ENCODE measurements around the gene COLEC12. TPM values are rescaled to one million over a fixed set of nuclear protein-coding genes. Genes with fewer than 3 reads are reported as not detected.

The COLEC12 gene
- total RNA-seq, 2 donors from 2014 or later: 1.9 to 4.7 TPM

DNA sequence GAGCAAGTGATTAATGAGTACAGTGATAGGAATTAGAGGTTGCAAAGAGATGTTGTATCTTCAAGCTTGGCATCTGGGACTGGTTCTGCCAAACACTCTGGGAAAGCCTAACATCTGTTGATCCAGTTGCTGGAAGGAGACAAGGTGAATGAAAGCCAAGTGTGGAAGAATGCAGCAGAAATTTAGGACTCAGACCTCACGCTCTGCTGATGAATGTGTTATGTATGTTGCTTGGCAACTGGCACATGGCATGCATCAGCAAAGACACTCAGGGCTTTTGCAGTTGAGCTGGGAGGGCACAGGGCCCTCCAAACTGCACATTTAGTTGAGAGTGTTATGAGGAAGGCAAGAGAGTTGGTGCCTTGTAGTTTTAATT is 105.5 kb downstream of the COLEC12 start:
- H3K36me3 ChIP-seq: no peaks in the 10 kb centered on the region
- H3K9me3 ChIP-seq: no peaks in the 10 kb centered on the region
- no peak overlapping the region for H3K27ac ChIP-seq
- no peaks in the 10 kb centered on the region for H3K4me1 ChIP-seq
- H3K27me3 ChIP-seq: no peaks in the 10 kb centered on the region
- intact Hi-C loops (cut with DNase I): no loop called here
- no peak for DNase-seq
- TF ChIP-seq, protein P1, sequence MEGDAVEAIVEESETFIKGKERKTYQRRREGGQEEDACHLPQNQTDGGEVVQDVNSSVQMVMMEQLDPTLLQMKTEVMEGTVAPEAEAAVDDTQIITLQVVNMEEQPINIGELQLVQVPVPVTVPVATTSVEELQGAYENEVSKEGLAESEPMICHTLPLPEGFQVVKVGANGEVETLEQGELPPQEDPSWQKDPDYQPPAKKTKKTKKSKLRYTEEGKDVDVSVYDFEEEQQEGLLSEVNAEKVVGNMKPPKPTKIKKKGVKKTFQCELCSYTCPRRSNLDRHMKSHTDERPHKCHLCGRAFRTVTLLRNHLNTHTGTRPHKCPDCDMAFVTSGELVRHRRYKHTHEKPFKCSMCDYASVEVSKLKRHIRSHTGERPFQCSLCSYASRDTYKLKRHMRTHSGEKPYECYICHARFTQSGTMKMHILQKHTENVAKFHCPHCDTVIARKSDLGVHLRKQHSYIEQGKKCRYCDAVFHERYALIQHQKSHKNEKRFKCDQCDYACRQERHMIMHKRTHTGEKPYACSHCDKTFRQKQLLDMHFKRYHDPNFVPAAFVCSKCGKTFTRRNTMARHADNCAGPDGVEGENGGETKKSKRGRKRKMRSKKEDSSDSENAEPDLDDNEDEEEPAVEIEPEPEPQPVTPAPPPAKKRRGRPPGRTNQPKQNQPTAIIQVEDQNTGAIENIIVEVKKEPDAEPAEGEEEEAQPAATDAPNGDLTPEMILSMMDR (IDR thresholded peaks at IDR 0.05): no peak
- no peak overlapping the region for H3K4me3 ChIP-seq
- H3K9ac ChIP-seq (ENCODE audit: low read depth in 2 of 2, low read length in 2 of 2): no peak overlapping the region

DNA sequence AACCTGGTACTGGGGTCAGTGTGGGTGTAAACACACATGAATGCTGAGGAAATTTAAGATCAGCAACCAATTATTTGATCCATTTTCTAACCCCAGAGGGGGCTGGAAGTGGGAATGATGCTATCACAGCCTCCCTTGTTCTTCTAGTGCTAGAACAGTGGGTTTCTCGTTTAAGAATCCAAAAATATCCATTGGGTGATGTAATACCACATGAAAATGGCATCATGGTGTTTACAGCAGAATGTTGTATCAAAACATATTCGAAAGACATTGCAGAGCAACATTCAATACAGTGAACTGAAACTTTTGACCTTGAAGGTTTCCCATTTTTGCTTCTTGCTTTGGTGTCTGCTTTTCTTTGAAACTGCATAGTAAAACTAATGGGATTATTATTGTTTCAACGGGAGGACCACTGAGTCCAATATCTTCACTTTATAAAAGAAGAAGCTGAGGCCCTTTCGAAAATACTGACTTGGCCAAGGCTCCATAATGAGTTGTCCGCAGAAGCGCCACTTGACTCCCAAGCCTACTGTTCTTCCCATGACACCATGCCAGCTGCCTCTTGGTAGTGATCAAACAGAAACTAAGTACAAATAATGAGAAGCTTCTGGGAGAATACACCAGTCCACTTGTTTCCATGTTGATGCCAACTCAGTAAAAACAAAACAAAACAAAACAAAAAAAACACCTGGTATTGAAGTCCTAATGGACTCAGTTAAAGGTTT is 106.1 kb downstream of the COLEC12 start:
- H3K36me3 ChIP-seq: no peaks in the 10 kb centered on the region
- no peaks in the 10 kb centered on the region for H3K9me3 ChIP-seq
- H3K9ac ChIP-seq (ENCODE audit: low read depth in 2 of 2, low read length in 2 of 2): no peak overlapping the region
- H3K27ac ChIP-seq: no peak overlapping the region
- intact Hi-C loops (cut with DNase I): no loop called here
- no peaks in the 10 kb centered on the region for H3K27me3 ChIP-seq
- no peaks in the 10 kb centered on the region for H3K4me1 ChIP-seq
- DNase-seq: no peak
- no peak overlapping the region for H3K4me3 ChIP-seq
- TF ChIP-seq, protein P1 (IDR thresholded peaks at IDR 0.05): no peak

DNA sequence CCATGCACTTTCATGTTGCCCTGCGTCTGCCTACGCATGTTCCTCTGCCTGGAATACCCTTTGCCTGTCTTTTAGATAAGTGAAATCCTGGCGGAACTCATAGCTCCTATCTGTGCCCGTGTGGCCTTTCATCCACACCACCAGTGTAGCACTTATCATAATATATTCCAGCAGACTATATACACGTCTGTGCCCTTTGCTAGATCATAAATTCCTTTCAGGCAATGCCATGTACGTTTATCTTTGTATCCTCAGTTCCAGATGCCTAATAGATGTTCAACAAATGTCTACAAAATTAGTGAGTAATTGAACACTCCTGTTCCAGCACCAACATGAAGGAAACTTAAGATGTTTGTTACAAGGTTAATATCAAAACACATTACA is 106.9 kb downstream of the COLEC12 start:
- no peaks in the 10 kb centered on the region for H3K4me1 ChIP-seq
- H3K9me3 ChIP-seq: no peaks in the 10 kb centered on the region
- no peaks in the 10 kb centered on the region for H3K36me3 ChIP-seq
- H3K27me3 ChIP-seq: no peaks in the 10 kb centered on the region
- no peak for DNase-seq
- TF ChIP-seq, protein P1 (IDR thresholded peaks at IDR 0.05): no peak
- intact Hi-C loops (cut with DNase I): no loop called here
- no peak overlapping the region for H3K27ac ChIP-seq
- no peak overlapping the region for H3K9ac ChIP-seq (ENCODE audit: low read depth in 2 of 2, low read length in 2 of 2)
- H3K4me3 ChIP-seq: no peak overlapping the region

DNA sequence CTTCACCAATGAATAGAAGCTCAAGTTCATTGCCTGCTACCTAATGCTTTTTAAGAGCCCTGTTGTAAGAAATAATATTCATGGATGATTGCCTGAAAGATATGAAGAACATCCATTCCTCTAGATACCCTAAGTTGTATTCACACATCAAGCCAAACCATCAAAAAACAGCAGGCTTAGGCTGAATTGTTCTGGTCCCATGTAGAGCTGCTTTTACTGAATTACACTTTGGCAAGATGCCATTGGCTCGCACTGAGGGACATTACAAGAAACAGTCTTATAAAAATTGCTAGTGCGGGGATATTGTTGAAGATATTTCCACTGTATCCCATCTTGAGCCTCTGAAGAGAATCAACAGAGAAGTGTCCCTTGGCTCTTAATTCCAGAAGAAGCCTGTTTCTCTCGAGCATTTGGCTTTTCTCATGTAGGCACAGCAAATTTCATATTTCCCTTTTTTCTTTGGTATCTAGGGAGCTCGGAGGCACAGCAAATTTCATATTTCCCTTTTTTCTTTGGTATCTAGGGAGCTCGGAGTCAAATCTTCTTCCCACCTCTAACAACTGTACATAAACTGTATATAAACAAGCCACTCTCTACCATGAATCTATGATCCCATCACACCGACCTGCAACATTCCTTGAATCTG is 107.5 kb downstream of the COLEC12 start:
- Histone ChIP-seq H3K9me3 (no peaks in the 10 kb centered on the region), H3K27me3 (no peaks in the 10 kb centered on the region), H3K4me1 (no peaks in the 10 kb centered on the region), H3K36me3 (no peaks in the 10 kb centered on the region), H3K4me3 (no peak overlapping the region), H3K9ac (ENCODE audit: low read depth in 2 of 2, low read length in 2 of 2) (no peak overlapping the region), H3K27ac (no peak overlapping the region)
- no peak for DNase-seq
- TF ChIP-seq, protein P1 (IDR thresholded peaks at IDR 0.05): no peak
- intact Hi-C loops (cut with DNase I): no loop called here

DNA sequence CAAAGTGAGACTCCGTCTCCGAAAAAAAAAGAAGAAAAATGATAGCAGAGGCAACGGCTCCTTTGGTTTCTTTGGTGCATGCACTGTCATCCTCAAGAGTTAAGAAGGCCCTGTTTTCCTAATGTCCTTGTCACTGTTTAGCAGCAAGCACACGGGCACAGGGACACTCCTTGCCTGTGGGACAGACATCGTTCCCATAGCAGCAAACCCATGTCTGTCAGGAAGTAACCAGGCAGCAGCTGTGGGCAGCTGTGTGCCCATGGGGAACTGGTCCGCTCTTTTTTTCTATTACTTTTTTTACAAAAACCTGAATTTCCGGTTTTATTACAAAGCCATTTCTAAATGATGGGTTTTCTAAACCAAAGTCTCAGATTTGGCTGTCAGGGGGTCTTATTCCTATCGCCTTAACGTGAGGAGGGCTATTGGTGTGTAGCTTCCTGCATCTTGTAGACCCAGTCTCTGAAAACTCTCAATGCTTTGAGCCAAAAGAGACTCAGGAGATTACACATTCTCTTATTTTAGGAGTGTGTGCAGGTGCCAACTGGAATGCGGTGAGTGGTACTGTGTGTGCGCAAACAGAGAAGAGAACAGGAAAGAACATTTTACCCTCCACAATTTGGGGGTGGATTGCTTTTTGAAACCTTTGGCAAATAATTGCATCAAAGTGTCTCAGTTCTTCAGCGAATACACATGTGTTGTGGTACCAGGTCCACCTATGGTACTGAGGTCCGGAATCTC is 109.6 kb downstream of the COLEC12 start:
- H3K36me3 ChIP-seq: no peaks in the 10 kb centered on the region

More for the DNA sequence above, 109.6 kb downstream of the COLEC12 start:
- Histone ChIP-seq H3K9me3 (no peaks in the 10 kb centered on the region), H3K9ac (ENCODE audit: low read depth in 2 of 2, low read length in 2 of 2) (no peak overlapping the region), H3K27ac (no peak overlapping the region), H3K27me3 (no peaks in the 10 kb centered on the region), H3K4me3 (no peak overlapping the region), H3K4me1 (no peaks in the 10 kb centered on the region)
- DNase-seq: no peak
- intact Hi-C loops (cut with DNase I): no loop called here
- TF ChIP-seq, protein P1 (IDR thresholded peaks at IDR 0.05): no peak

Measured in colonic mucosa (tissue), 4 donors.